OCI-LY3 (cell line): ENCODE data around the gene APOB.

Experiments used
- EZH2phosphoT487 ChIP-seq: fragments of 200-600 bp; shearing (Covaris generic); IDR thresholded peaks from 2 replicates; pipeline ENCODE4 v1.6.1; 2018; ENCODE audit warnings: antibody characterized with exemption, mixed run types, low read depth
- TF ChIP-seq, protein P1 (sequence below): fragments of 200-600, 300-600 bp; sonication (generic); IDR thresholded peaks from 2 replicates; pipeline ENCODE4 v1.5.1; 2014; ENCODE audit warnings: antibody characterized with exemption, low read length, low read depth

DNA sequence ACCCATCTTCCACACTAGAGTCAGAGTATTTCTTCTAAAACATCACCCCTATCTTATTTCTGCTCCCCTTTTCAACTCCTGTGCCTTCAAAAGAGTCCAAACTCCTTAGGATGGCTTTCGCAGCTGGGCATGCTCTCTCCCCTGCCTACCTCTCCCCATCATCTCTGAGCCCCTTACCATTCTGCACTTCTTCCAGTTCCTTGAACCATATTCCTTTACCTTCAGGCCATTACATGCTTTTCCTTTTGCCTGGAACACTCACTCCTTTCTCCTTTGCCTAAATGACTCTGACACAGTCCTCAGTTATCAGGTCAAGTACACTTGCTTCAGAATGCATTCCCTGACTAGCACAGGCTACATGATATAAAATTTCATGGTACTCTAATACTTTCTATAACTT lies 22.4 kb downstream of the APOB start:
- TF ChIP-seq, protein P1, sequence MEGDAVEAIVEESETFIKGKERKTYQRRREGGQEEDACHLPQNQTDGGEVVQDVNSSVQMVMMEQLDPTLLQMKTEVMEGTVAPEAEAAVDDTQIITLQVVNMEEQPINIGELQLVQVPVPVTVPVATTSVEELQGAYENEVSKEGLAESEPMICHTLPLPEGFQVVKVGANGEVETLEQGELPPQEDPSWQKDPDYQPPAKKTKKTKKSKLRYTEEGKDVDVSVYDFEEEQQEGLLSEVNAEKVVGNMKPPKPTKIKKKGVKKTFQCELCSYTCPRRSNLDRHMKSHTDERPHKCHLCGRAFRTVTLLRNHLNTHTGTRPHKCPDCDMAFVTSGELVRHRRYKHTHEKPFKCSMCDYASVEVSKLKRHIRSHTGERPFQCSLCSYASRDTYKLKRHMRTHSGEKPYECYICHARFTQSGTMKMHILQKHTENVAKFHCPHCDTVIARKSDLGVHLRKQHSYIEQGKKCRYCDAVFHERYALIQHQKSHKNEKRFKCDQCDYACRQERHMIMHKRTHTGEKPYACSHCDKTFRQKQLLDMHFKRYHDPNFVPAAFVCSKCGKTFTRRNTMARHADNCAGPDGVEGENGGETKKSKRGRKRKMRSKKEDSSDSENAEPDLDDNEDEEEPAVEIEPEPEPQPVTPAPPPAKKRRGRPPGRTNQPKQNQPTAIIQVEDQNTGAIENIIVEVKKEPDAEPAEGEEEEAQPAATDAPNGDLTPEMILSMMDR: no peak
- TF ChIP-seq EZH2phosphoT487: no peak
